Fibroblast of peridontal ligament (primary cell): ENCODE measurements around the gene CREB3L2.
"Not testable (repeated sequence)": the region's sequence is repeated elsewhere in the genome, so short reads cannot be mapped to it uniquely, and the experiment has no call there.

ENCODE experiments used
- DNase-seq: peaks from one replicate; pipeline ENCODE4 v3.0.0-alpha.2; 2010; ENCODE audit errors: extremely low read depth

CREB3L2 gene

GRCh38 chr7:138014201-138014600 lies 12.3 kb upstream of the CREB3L2 start:
- not testable (repeated sequence) for DNase-seq

- no peak for DNase-seq
These were observed 7.4 kb upstream of the CREB3L2 start for GRCh38 chr7:138009350-138009653.

- peak; percentile 89 for DNase-seq
These were observed 6.9 kb upstream of the CREB3L2 start for GRCh38 chr7:138008588-138009349.

- DNase-seq = no peak
These were observed 6.2 kb upstream of the CREB3L2 start for GRCh38 chr7:138008019-138008587.

GRCh38 chr7:138006106-138006505 lies 4.2 kb upstream of the CREB3L2 start:
- DNase-seq = peak; percentile 36

GRCh38 chr7:138004936-138005335 lies 3.0 kb upstream of the CREB3L2 start:
- DNase-seq = no peak

- DNase-seq = no peak
These were observed 2.2 kb upstream of the CREB3L2 start for GRCh38 chr7:138004046-138004445.

- no peak for DNase-seq
These were observed 923 bp upstream of the CREB3L2 start for GRCh38 chr7:138002828-138003189.

GRCh38 chr7:138002096-138002827 lies 376 bp upstream of the CREB3L2 start:
- DNase-seq = peak; percentile 100

GRCh38 chr7:138000081-138000701 lies 1.7 kb downstream of the CREB3L2 start:
- peak; percentile 98 for DNase-seq

GRCh38 chr7:137999496-138000080 lies 2.3 kb downstream of the CREB3L2 start:
- peak; percentile 43 for DNase-seq

- no peak for DNase-seq
These were observed 3.6 kb downstream of the CREB3L2 start for GRCh38 chr7:137998250-137998649.

- no peak for DNase-seq
These were observed 5.0 kb downstream of the CREB3L2 start for GRCh38 chr7:137996871-137997270.

- DNase-seq = peak; percentile 68
These were observed 5.5 kb downstream of the CREB3L2 start for GRCh38 chr7:137996386-137996851.

GRCh38 chr7:137994216-137994615 lies 7.7 kb downstream of the CREB3L2 start:
- no peak for DNase-seq

GRCh38 chr7:137993395-137993743 lies 8.5 kb downstream of the CREB3L2 start:
- no peak for DNase-seq

- peak; percentile 97 for DNase-seq
These were observed 9.1 kb downstream of the CREB3L2 start for GRCh38 chr7:137992550-137993394.

- no peak for DNase-seq
These were observed 9.8 kb downstream of the CREB3L2 start for GRCh38 chr7:137992104-137992549.

- DNase-seq = peak; percentile 82
These were observed 11.5 kb downstream of the CREB3L2 start for GRCh38 chr7:137990251-137990941.

GRCh38 chr7:137989590-137989989 lies 12.3 kb downstream of the CREB3L2 start:
- no peak for DNase-seq

- no peak for DNase-seq
These were observed 12.8 kb downstream of the CREB3L2 start for GRCh38 chr7:137989094-137989493.
